ENCODE results near the gene GSE1.

The GSE1 gene

DNA sequence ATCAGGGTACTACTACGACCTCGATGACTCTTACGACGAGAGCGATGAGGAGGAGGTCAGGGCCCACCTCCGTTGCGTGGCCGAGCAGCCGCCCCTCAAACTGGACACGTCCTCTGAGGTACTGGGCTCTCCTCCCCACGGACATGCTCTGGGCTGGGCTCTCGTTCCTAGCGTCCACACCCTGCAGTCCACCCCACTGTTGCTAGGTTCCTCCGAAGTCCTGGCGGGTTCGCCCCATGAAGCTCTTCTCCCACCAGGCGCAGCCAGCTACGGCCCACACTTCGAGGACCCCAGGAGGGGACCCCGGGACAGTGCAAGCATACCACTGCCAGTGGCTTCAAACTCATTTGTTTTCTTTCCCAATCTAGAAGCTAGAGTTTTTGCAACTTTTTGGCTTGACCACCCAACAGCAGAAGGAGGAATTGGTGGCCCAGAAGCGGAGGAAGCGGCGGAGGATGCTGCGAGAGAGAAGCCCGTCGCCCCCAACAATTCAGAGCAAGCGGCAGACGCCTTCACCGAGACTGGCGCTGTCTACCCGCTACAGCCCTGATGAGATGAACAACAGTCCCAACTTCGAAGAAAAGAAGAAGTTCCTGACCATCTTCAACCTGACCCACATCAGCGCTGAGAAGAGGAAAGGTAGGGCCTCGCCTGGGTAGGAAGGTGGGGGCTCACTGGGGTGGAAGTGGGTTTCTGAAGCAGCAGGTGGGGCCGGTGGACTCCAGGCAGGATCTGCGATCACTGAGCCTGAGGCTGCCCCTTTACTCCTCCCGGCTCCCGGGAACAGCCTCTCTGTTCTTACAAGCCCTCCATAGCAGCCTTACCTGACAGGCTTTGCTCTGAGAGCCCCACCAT, 50.1 kb downstream of the GSE1 start:
- no peak for DNase-seq (ENCODE audit: low spot score)
- H3K4me3 ChIP-seq = no peak overlapping the region
- TF ChIP-seq, protein P1, sequence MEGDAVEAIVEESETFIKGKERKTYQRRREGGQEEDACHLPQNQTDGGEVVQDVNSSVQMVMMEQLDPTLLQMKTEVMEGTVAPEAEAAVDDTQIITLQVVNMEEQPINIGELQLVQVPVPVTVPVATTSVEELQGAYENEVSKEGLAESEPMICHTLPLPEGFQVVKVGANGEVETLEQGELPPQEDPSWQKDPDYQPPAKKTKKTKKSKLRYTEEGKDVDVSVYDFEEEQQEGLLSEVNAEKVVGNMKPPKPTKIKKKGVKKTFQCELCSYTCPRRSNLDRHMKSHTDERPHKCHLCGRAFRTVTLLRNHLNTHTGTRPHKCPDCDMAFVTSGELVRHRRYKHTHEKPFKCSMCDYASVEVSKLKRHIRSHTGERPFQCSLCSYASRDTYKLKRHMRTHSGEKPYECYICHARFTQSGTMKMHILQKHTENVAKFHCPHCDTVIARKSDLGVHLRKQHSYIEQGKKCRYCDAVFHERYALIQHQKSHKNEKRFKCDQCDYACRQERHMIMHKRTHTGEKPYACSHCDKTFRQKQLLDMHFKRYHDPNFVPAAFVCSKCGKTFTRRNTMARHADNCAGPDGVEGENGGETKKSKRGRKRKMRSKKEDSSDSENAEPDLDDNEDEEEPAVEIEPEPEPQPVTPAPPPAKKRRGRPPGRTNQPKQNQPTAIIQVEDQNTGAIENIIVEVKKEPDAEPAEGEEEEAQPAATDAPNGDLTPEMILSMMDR (IDR thresholded peaks at IDR 0.05) = no peak
- H3K27ac ChIP-seq = no peak overlapping the region

DNA sequence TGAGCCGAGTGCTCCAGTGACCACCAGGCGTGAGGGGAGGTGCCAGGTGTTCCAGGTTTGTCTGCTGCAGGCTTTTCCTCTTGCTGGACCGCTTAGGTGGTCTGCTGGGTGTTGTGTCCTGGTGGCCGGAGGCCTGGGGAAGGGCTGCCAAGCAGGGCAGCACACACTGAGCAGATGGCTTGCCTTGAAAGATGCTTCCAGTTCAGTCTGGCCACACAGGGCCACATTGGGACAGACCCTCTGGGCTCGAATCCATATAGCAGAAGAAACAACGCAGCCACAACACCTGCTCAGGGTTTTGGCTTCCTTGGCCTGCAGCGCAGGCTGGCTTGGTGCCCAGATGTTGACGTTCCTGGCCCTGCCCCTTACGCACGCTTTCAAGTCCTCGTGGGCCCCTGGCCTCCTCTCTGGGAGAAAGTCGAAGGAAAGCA, 50.8 kb downstream of the GSE1 start:
- Histone ChIP-seq H3K27ac (no peak overlapping the region), H3K4me3 (no peak overlapping the region)
- no peak for DNase-seq (ENCODE audit: low spot score)

DNA sequence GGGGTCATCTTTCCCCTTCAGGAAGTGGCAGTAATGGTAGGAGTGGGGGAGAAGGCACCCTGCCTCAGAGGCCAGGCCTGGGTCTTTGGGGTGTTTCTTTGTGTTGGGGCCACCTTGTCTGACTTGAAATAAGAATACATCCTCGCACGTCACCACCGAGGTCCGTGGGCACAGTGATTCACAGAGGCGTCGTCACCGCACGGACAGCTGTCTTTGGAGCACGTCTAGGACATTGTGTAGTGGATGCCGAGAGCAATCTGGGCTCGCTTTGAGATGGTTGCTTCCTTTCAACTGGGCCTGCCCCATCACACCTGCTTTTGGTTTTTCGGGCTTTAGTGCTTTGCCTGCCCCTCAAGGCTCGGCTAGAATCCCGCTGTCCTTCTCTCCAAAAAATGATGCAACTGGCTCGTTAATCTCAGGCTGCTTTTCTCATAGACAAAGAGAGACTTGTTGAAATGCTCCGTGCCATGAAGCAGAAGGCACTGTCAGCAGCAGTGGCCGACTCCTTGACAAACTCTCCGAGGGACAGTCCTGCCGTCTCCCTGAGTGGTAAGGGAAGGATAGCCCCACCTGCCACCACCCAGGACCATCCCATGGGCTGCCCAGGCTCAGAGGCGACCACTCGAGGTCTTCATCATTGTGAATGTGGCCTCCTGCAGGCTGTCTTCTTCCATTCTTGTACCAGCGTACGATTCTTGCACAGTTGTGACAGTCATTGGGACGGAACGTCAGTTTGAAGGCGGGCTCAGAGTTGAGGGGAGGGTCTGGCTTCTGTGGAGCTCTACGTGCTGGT, 51.7 kb downstream of the GSE1 start:
- Histone ChIP-seq H3K4me3 (no peak overlapping the region), H3K27ac (no peak overlapping the region)
- TF ChIP-seq, protein P1 (IDR thresholded peaks at IDR 0.05) = no peak
- DNase-seq (ENCODE audit: low spot score) = no peak

More for the DNA sequence above, 50.8 kb downstream of the GSE1 start:
- TF ChIP-seq, protein P1 (IDR thresholded peaks at IDR 0.05) = no peak

DNA sequence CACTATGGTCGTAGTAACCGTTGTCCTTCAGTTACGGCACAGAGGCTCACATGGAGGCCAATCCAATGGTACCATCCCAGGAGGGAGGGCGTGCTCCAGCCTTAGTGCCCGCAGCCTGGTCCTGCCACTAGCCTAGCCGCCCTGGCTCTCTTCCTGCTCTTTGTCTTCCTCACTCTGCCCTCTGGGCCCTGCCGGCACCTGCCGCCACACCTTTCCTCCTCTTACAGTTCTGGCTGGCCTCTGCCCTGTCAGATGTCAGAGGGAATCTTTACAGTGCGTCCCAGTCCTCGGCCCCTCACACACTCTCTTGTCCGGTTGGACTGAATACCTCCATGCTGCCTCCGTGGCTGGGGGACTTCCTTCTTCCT, 52.2 kb downstream of the GSE1 start:
- TF ChIP-seq, protein P1 (IDR thresholded peaks at IDR 0.05) = no peak
- no peak for DNase-seq (ENCODE audit: low spot score)
- H3K27ac ChIP-seq = no peak overlapping the region

DNA sequence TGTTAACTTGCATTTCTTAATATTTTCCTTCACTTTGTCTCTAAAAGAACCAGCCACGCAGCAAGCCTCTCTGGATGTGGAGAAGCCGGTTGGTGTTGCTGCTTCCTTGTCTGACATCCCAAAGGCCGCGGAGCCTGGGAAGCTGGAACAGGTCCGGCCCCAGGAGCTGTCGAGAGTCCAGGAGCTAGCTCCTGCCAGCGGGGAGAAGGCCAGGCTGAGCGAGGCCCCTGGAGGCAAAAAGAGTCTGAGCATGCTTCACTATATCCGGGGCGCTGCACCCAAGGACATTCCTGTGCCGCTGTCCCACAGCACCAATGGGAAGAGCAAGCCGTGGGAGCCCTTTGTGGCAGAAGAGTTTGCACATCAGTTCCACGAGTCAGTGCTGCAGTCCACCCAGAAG, 52.8 kb downstream of the GSE1 start:
- Histone ChIP-seq H3K27ac (no peak overlapping the region), H3K4me3 (no peak overlapping the region)
- TF ChIP-seq, protein P1 (IDR thresholded peaks at IDR 0.05) = no peak
- no peak for DNase-seq (ENCODE audit: low spot score)

More for the DNA sequence above, 52.2 kb downstream of the GSE1 start:
- H3K4me3 ChIP-seq = no peak overlapping the region

DNA sequence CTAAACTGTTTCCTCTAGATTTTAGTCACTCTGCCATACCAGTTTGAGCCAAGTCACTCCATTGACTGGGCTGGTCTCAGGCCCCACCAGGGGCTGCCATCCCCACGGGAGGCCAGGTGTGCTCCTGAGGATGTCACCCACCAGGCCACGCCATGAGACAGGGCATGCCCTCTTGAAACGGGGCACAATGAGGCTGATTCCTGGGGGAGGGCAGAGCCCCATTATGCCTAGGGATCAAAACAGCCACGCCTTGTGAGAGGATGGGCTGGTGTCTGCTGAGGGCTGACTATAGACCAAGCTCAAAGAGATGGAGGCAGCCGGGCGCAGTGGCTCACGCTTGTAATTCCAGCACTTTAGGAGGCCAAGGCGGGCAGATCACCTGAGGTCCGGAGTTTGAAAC, 54.1 kb downstream of the GSE1 start:
- no peak for DNase-seq (ENCODE audit: low spot score)

More for the DNA sequence above, 54.1 kb downstream of the GSE1 start:
- Histone ChIP-seq H3K4me3 (no peak overlapping the region), H3K27ac (no peak overlapping the region)
- TF ChIP-seq, protein P1 (IDR thresholded peaks at IDR 0.05) = no peak

Data from coronary artery (tissue), 2 donors.